ENCODE measurements around the gene PTPN20. TPM values are rescaled to one million over a fixed set of nuclear protein-coding genes. Genes with fewer than 3 reads are reported as not detected.

The PTPN20 gene
- total RNA-seq, 1 donor from 2014 or later = 2.6 TPM

GRCh38 chr10:47040681-47041080 is 129.5 kb downstream of the PTPN20 start:
- no peak overlapping the region for H3K4me3 ChIP-seq
- no peaks in the 10 kb centered on the region for H3K4me1 ChIP-seq
- H3K36me3 ChIP-seq = no peaks in the 10 kb centered on the region
- TF ChIP-seq, protein P1, sequence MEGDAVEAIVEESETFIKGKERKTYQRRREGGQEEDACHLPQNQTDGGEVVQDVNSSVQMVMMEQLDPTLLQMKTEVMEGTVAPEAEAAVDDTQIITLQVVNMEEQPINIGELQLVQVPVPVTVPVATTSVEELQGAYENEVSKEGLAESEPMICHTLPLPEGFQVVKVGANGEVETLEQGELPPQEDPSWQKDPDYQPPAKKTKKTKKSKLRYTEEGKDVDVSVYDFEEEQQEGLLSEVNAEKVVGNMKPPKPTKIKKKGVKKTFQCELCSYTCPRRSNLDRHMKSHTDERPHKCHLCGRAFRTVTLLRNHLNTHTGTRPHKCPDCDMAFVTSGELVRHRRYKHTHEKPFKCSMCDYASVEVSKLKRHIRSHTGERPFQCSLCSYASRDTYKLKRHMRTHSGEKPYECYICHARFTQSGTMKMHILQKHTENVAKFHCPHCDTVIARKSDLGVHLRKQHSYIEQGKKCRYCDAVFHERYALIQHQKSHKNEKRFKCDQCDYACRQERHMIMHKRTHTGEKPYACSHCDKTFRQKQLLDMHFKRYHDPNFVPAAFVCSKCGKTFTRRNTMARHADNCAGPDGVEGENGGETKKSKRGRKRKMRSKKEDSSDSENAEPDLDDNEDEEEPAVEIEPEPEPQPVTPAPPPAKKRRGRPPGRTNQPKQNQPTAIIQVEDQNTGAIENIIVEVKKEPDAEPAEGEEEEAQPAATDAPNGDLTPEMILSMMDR (IDR thresholded peaks at IDR 0.05) = no peak
- DNase-seq (no peak), ATAC-seq (no peak)
- no peaks in the 10 kb centered on the region for H3K9me3 ChIP-seq
- H3K27ac ChIP-seq = no peak overlapping the region
- intact Hi-C loops (cut with DNase I) = loop anchor here (10.0 kb wide), 1 partner anchor 274 kb away; no protein-coding TSS in a partner anchor
- H3K27me3 ChIP-seq = no peaks in the 10 kb centered on the region

- no peak overlapping the region for H3K4me3 ChIP-seq
- no peak overlapping the region for H3K27ac ChIP-seq
- intact Hi-C loops (cut with DNase I) = loop anchor here (10.0 kb wide), 1 partner anchor 273 kb away; no protein-coding TSS in a partner anchor
- ATAC-seq = no peak
- no peaks in the 10 kb centered on the region for H3K4me1 ChIP-seq
- TF ChIP-seq, protein P1 (IDR thresholded peaks at IDR 0.05) = no peak
- no peaks in the 10 kb centered on the region for H3K36me3 ChIP-seq
- no peaks in the 10 kb centered on the region for H3K27me3 ChIP-seq
- no peaks in the 10 kb centered on the region for H3K9me3 ChIP-seq
- DNase-seq = no peak
Observed at GRCh38 chr10:47041396-47042198, 130.4 kb downstream of the PTPN20 start.

GRCh38 chr10:47042199-47042473 is 130.9 kb downstream of the PTPN20 start:
- H3K4me3 ChIP-seq = no peak overlapping the region
- H3K9me3 ChIP-seq = no peaks in the 10 kb centered on the region
- ATAC-seq = no peak
- no peaks in the 10 kb centered on the region for H3K36me3 ChIP-seq
- DNase-seq = no peak
- intact Hi-C loops (cut with DNase I) = loop anchor here (10.0 kb wide), 1 partner anchor 273 kb away; no protein-coding TSS in a partner anchor
- TF ChIP-seq, protein P1 (IDR thresholded peaks at IDR 0.05) = no peak
- no peaks in the 10 kb centered on the region for H3K27me3 ChIP-seq
- no peak overlapping the region for H3K27ac ChIP-seq
- no peaks in the 10 kb centered on the region for H3K4me1 ChIP-seq

- Histone ChIP-seq H3K4me1 (peaks cover 4% of the 10 kb centered on the region), H3K27me3 (no peaks in the 10 kb centered on the region), H3K27ac (no peak overlapping the region), H3K9me3 (no peaks in the 10 kb centered on the region), H3K4me3 (no peak overlapping the region), H3K36me3 (no peaks in the 10 kb centered on the region)
- intact Hi-C loops (cut with DNase I) = loop anchor here (10.0 kb wide), 1 partner anchor 272 kb away; no protein-coding TSS in a partner anchor
- peak; percentile 48 for DNase-seq
- TF ChIP-seq, protein P1 (IDR thresholded peaks at IDR 0.05) = no peak
- ATAC-seq = no peak
Observed at GRCh38 chr10:47042780-47043750, 131.8 kb downstream of the PTPN20 start.

DNA sequence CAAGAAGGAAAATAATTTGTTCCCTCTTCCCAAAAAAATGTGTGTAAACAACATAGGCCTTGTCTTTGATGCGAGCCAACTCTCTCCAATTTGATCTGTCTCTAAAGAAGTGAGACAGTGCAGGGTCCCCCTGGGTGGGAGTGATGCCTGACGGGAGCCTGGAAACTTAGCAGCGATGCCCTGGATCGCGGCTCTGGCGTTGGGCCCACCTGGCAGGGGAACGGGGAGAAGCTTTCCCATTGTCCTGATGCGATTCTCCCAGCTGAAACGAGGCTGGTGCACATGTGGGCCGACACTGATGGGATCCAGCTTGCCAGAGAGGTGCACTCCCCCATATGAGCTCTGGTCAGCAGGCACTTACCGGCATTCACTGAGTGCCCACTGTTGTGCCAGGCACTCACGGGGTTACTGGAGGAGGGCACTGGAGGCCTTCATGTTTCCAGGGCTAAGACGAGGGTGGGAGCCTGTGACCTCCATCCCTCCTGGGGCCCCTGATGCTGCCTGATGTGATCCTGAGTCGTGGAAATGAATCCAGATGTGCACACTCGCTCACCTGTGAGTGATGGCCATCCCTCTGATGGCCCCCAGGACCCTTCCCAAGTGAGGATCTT is 132.8 kb downstream of the PTPN20 start:
- intact Hi-C loops (cut with DNase I) = loop anchor here (10.0 kb wide), 1 partner anchor 271 kb away; no protein-coding TSS in a partner anchor
- Histone ChIP-seq H3K27me3 (no peaks in the 10 kb centered on the region), H3K4me3 (no peak overlapping the region), H3K27ac (no peak overlapping the region), H3K4me1 (peaks cover 8% of the 10 kb centered on the region), H3K36me3 (no peaks in the 10 kb centered on the region), H3K9me3 (no peaks in the 10 kb centered on the region)
- DNase-seq (peak; percentile 46), ATAC-seq (no peak)
- TF ChIP-seq, protein P1 (IDR thresholded peaks at IDR 0.05) = no peak

All from upper lobe of right lung (tissue), 1 donor.